ENCODE measurements around the gene NIM1K.

DNA sequence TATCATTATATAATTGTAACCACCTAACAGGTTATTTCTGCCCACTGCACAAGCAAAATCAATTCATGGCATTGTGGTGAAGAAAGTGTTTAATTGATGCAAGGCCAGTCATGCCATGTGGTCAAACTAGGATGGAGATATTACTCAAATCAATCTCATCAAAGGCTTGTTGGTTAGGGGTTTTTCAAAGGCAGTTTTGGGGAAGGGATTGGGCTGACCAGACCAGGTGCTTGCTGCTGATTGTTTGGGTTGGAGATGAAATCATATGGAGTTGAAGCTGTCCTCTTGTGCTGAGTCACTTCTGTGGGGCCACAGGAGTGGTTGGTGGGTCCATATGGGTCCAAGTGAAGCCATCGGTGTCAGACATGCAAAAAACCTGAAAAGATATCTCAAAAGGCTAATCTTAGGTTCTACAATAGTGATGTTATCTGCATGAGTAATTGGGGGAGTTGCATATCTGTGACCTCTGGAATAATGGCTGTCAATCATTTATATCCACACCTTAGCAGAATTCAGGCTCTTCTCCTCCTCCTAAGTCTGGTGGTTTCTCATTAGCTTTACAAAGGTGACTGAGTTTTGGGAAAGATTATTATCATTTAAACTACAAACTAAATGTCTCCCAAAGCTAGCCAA is 76.3 kb downstream of the NIM1K start:
- TF ChIP-seq, protein P1, sequence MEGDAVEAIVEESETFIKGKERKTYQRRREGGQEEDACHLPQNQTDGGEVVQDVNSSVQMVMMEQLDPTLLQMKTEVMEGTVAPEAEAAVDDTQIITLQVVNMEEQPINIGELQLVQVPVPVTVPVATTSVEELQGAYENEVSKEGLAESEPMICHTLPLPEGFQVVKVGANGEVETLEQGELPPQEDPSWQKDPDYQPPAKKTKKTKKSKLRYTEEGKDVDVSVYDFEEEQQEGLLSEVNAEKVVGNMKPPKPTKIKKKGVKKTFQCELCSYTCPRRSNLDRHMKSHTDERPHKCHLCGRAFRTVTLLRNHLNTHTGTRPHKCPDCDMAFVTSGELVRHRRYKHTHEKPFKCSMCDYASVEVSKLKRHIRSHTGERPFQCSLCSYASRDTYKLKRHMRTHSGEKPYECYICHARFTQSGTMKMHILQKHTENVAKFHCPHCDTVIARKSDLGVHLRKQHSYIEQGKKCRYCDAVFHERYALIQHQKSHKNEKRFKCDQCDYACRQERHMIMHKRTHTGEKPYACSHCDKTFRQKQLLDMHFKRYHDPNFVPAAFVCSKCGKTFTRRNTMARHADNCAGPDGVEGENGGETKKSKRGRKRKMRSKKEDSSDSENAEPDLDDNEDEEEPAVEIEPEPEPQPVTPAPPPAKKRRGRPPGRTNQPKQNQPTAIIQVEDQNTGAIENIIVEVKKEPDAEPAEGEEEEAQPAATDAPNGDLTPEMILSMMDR (IDR thresholded peaks at IDR 0.05) = no peak
- no peak for TF ChIP-seq ZFX (IDR thresholded peaks at IDR 0.05; ENCODE audit: borderline replicate concordance)
